ENCODE measurements around the gene TGM1. TPM values are rescaled to one million over a fixed set of nuclear protein-coding genes. Genes with fewer than 3 reads are reported as not detected.

TGM1 gene
- 1.8 and 2.9 TPM in 2 replicates for total RNA-seq (2021)
- long read RNA-seq, partial matches to known transcripts, result 1 of 1 reads
- long read RNA-seq, other reads (novel, unspliced or antisense), result 0 of 1 reads

DNA sequence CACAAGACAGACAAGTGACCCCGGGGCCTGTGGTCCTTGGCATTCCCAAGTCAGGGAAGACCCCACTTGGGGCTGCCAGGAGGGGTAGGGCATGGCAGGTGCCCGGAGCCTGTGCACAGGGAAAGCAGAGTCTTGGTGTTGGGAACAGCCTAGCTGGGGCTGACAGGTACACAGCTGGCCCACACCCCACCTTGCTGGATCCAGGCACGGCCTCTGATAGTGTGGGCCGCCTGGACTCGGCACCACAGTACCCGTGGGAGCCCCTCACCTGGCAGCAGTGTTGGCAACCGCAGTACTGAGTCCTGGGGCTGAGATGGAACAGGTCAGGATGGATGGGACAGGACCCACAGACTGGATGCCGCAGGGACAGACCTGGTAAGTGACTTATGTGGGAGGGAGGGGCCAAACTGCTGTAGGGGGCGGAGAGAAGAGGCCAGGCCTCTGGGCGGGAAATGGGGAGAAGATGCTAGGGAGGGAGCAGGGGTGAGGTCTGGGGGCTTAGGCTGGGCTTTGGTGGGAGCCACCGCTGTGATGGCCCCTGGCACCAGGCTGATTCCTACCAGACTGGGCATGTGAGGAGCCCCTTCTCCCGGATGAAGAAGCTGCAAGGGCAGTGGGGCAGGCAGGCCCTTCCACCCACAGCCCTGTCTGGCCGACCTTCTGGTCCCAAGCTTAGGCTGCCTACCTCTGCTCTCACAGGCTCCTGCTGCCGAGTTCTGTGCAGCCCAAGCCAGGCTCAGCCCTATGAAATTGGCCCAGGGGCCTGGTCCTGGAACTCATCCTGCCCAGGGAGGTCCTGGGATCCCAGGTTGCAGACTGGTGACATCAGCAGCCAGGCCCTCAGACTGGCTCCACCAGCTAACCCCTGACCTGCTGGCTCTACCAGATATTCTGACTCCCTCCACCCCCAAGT is at the start of gene TGM1:
Gene TGM1 (minus strand): TSS at position 357 of the 913 bp plus-strand sequence. CDS start 825 bp downstream, outside the sequence.
- Histone ChIP-seq H4K5ac (ENCODE audit: insufficient read length, low read depth, low read length) (no peak within 1 kb of the TSS), H4K91ac (ENCODE audit: insufficient read length, low read depth, low read length) (no peak within 1 kb of the TSS), H3K4ac (ENCODE audit: low read depth, low read length) (no peak within 1 kb of the TSS), H3T11ph (ENCODE audit: low read length) (no peak within 1 kb of the TSS), H3K9ac (ENCODE audit: extremely low read depth, insufficient read length, low read length) (no peak within 1 kb of the TSS), H3K79me2 (ENCODE audit: insufficient read depth, low read length) (no peaks in the 10 kb centered on the region), H2BK15ac (ENCODE audit: low read depth, low read length) (no peak within 1 kb of the TSS), H2BK120ac (ENCODE audit: low read depth, low read length, poor library complexity, severe bottlenecking) (no peak within 1 kb of the TSS), H2BK20ac (ENCODE audit: low read depth, low read length, poor library complexity, severe bottlenecking) (no peak within 1 kb of the TSS), H3K23ac (ENCODE audit: insufficient read length, low read depth, low read length) (no peak within 1 kb of the TSS), H3K79me1 (ENCODE audit: insufficient read depth, low read depth, low read length, poor library complexity, severe bottlenecking) (no peaks in the 10 kb centered on the region), H3K14ac (ENCODE audit: insufficient read depth, low read length) (no peak within 1 kb of the TSS; the same call in 1 of the 2 replicates), H3K18ac (ENCODE audit: insufficient read length, low read depth, low read length) (no peak within 1 kb of the TSS), H2BK12ac (ENCODE audit: insufficient read length, low read depth, low read length) (no peak within 1 kb of the TSS), H3K27me3 (ENCODE audit: insufficient read depth, low read length) (no peaks in the 10 kb centered on the region), H4K20me1 (ENCODE audit: control insufficient read depth, insufficient read depth, insufficient read length) (no peaks in the 10 kb centered on the region), H3K27ac (ENCODE audit: insufficient read length, low read depth, low read length) (no peak within 1 kb of the TSS), H3K23me2 (ENCODE audit: insufficient read length, low read depth, low read length, poor library complexity, severe bottlenecking) (no peaks in the 10 kb centered on the region), H4K8ac (replicated peaks; ENCODE audit: insufficient read length, low read depth, low read length) (no peak within 1 kb of the TSS), H2AK5ac (ENCODE audit: insufficient read length, low read length) (no peak within 1 kb of the TSS), H2BK5ac (ENCODE audit: insufficient read length, low read length) (no peak within 1 kb of the TSS), H3K56ac (ENCODE audit: insufficient read length, low read depth, low read length) (no peak within 1 kb of the TSS), H3K9me3 (ENCODE audit: control insufficient read depth, low read depth, low read length) (no peaks in the 10 kb centered on the region), H3K4me1 (ENCODE audit: insufficient read depth, low read length) (no peaks in the 10 kb centered on the region), H2AFZ (ENCODE audit: low read length) (no peak within 1 kb of the TSS), H3K4me2 (ENCODE audit: insufficient read depth, insufficient read length, low read length) (no peak within 1 kb of the TSS)
- Mint-ChIP-seq H3K27ac (peak within 1 kb of the TSS in 1 of 3 experiments; percentile 36; a peak in 3 of 7 replicates), H3K4me1 (no peaks in the 10 kb centered on the region; a peak in 2 of 4 replicates), H3K4me3 (no peak within 1 kb of the TSS), H3K27me3 (ENCODE audit: low read depth) (no peaks in the 10 kb centered on the region; the same call in 1 of the 2 replicates), H3K36me3 (ENCODE audit: insufficient read depth in 1 of 3, low read depth in 3 of 3) (peaks cover 3 to 17% (median 14%) of the 10 kb centered on the region in 3 experiments; a peak in 5 of 7 replicates), H3K9me3 (no peaks in the 10 kb centered on the region)
- no CpG with 5 or more reads among the region's 14 CpGs for WGBS (ENCODE audit: extremely low coverage, insufficient read length, low lambda C conversion rate)
- no peak for DNase-seq
- TF ChIP-seq, protein P1, sequence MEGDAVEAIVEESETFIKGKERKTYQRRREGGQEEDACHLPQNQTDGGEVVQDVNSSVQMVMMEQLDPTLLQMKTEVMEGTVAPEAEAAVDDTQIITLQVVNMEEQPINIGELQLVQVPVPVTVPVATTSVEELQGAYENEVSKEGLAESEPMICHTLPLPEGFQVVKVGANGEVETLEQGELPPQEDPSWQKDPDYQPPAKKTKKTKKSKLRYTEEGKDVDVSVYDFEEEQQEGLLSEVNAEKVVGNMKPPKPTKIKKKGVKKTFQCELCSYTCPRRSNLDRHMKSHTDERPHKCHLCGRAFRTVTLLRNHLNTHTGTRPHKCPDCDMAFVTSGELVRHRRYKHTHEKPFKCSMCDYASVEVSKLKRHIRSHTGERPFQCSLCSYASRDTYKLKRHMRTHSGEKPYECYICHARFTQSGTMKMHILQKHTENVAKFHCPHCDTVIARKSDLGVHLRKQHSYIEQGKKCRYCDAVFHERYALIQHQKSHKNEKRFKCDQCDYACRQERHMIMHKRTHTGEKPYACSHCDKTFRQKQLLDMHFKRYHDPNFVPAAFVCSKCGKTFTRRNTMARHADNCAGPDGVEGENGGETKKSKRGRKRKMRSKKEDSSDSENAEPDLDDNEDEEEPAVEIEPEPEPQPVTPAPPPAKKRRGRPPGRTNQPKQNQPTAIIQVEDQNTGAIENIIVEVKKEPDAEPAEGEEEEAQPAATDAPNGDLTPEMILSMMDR (conservative IDR thresholded peaks at IDR 0.05), result no peak
